ENCODE results near the gene MNX1.

GRCh38 chr7:156993925-156994235 lies 16.6 kb downstream of the MNX1 start:
- TF ChIP-seq CTCF (IDR thresholded peaks at IDR 0.05): no peak
- no peak for TF ChIP-seq POLR2A (IDR thresholded peaks at IDR 0.05)

Measured in tibial nerve (tissue), 3 donors.